Natural killer cell (primary cell): ENCODE data around the gene C10orf62. TPM values are rescaled to one million over a fixed set of nuclear protein-coding genes. Genes with fewer than 3 reads are reported as not detected.

Source experiments
- ATAC-seq, 3 donors: fragments of 150-1000 bp in 2 of 3; fragments of 200-7000 bp in 1 of 3; cut with Tn5 transposase; 1 replicate in 1 of 3; 2 replicates in 2 of 3; pipeline ENCODE4 v1.10.0; 2021; ENCODE audit warnings: mild to moderate bottlenecking in 2 of 3, moderate library complexity in 2 of 3
- DNase-seq, 2 donors: peaks; one replicate each; pipeline versions ENCODE4 v3.0.0 to v3.0.0-alpha.2; 2013 to 2021; ENCODE audit warnings: mixed read lengths in 1 of 2
- H3K27ac ChIP-seq: one replicate; pipeline ENCODE4 v1.5.1; 2013; ENCODE audit warnings: mild to moderate bottlenecking, low read length
- H3K27me3 ChIP-seq: one replicate; pipeline ENCODE4 v1.6.1; 2013; ENCODE audit warnings: low read length; ENCODE audit not compliant: control insufficient read depth, insufficient read depth
- H3K36me3 ChIP-seq: one replicate; pipeline ENCODE4 v1.6.1; 2013; ENCODE audit warnings: low read length; ENCODE audit not compliant: control insufficient read depth, insufficient read depth
- H3K4me1 ChIP-seq: one replicate; pipeline ENCODE4 v1.6.1; 2013; ENCODE audit warnings: low read length; ENCODE audit not compliant: control insufficient read depth, insufficient read depth
- H3K4me3 ChIP-seq: one replicate; pipeline ENCODE4 v1.5.1; 2013; ENCODE audit warnings: low read length
- H3K9me3 ChIP-seq: one replicate; pipeline ENCODE4 v1.6.1; 2013; ENCODE audit warnings: low read length; ENCODE audit not compliant: control insufficient read depth, insufficient read depth
- H3K27ac Mint-ChIP-seq, 2 donors: one replicate each; pipeline ENCODE4 v1.8.0; 2022; ENCODE audit warnings: mild to moderate bottlenecking in 2 of 2, mixed read lengths in 2 of 2, moderate library complexity in 1 of 2
- H3K27me3 Mint-ChIP-seq, 2 donors: one replicate each; pipeline ENCODE4 v1.8.0; 2022; ENCODE audit warnings: low read depth in 2 of 2, mixed read lengths in 2 of 2
- H3K36me3 Mint-ChIP-seq: one replicate; pipeline ENCODE4 v1.8.0; 2022; ENCODE audit warnings: mixed read lengths
- H3K4me1 Mint-ChIP-seq, 2 donors: one replicate each; pipeline ENCODE4 v1.8.0; 2022; ENCODE audit warnings: mixed read lengths in 2 of 2
- H3K4me3 Mint-ChIP-seq: one replicate; pipeline ENCODE4 v1.8.0; 2022; ENCODE audit warnings: mild to moderate bottlenecking, moderate library complexity, mixed read lengths
- H3K9me3 Mint-ChIP-seq, 2 donors: one replicate each; pipeline ENCODE4 v1.8.0; 2022; ENCODE audit warnings: mixed read lengths in 2 of 2
- CTCF ChIP-seq: fragments of 200-600 bp; IDR thresholded peaks from one replicate; pipeline ENCODE4 v1.8.0; 2022; ENCODE audit warnings: antibody characterized with exemption
- WGBS: methylation state at CpG from one replicate; pipeline ENCODE4 v1.1.7; 2013; ENCODE audit warnings: missing lambda C conversion rate; ENCODE audit not compliant: insufficient coverage; 5-methylcytosine and 5-hydroxymethylcytosine counted together
- intact Hi-C: fragments of 100-400 bp; cut with micrococcal nuclease; formaldehyde crosslinking; loops from one replicate; pipeline ENCODE4 v1.14.2; 2022
- total RNA-seq, 4 donors: library from RNA; stranded (reverse); fragments of 120-200 nt in 1 of 4; gene quantifications; one replicate each; pipeline versions ENCODE4 v1.2.3 to v1.2.4, GENCODE V29; 2013 to 2022

Gene C10orf62
- total RNA-seq, 3 donors from 2014 or later (not counting 1 experiment from before 2014, with no cell fraction given) = 0.32 TPM; not detected in 2

GRCh38 chr10:97623277-97623676 is 33.8 kb downstream of the C10orf62 start:
- Mint-ChIP-seq H3K9me3 (no peaks in the 10 kb centered on the region), H3K27me3 (no peaks in the 10 kb centered on the region), H3K27ac (no peak overlapping the region), H3K4me1 (no peaks in the 10 kb centered on the region), H3K36me3 (no peaks in the 10 kb centered on the region), H3K4me3 (no peak overlapping the region)
- ATAC-seq = no peak
- intact Hi-C loops = no loop called here
- H3K4me3 ChIP-seq = no peak overlapping the region
- H3K36me3 ChIP-seq = no peaks in the 10 kb centered on the region
- no peak overlapping the region for H3K27ac ChIP-seq
- DNase-seq = no peak
- no peak for TF ChIP-seq CTCF
- no peaks in the 10 kb centered on the region for H3K9me3 ChIP-seq
- no peaks in the 10 kb centered on the region for H3K27me3 ChIP-seq
- 88% methylated on average over 1 of the region's 1 CpG for WGBS
- no peaks in the 10 kb centered on the region for H3K4me1 ChIP-seq

- Mint-ChIP-seq H3K4me1 (peaks cover 1 to 4% of the 10 kb centered on the region in 2 donors), H3K27ac (no peak overlapping the region), H3K36me3 (no peaks in the 10 kb centered on the region), H3K27me3 (no peaks in the 10 kb centered on the region), H3K9me3 (no peaks in the 10 kb centered on the region), H3K4me3 (no peak overlapping the region)
- no peaks in the 10 kb centered on the region for H3K27me3 ChIP-seq
- H3K36me3 ChIP-seq = no peaks in the 10 kb centered on the region
- intact Hi-C loops = no loop called here
- peaks cover 2% of the 10 kb centered on the region for H3K4me1 ChIP-seq
- DNase-seq = no peak
- H3K27ac ChIP-seq = no peak overlapping the region
- WGBS = 90% methylated on average over 4 of the region's 4 CpGs
- ATAC-seq = no peak
- no peak for TF ChIP-seq CTCF
- no peak overlapping the region for H3K4me3 ChIP-seq
- no peaks in the 10 kb centered on the region for H3K9me3 ChIP-seq
Observed at GRCh38 chr10:97627731-97628130, 38.2 kb downstream of the C10orf62 start.

DNA sequence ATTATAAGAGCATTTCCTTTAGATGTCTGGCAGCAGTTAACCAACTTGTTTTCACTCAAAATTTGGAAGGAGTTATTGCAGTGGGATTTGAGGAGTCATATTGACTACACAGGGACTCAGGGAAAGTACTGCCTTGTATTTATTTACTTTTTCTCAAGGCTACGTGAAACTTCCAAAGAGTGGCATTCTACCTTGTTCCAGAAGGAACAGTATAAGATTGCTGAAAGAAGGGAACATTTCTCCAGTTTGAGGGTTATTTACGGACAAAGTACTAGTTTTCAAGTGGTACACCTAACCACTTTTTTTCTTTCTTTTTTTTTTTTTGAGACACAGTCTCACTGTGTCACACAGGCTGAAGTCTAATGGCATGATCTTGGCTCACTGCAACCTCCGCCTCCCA is 38.7 kb downstream of the C10orf62 start:
- Histone ChIP-seq H3K27ac (no peak overlapping the region), H3K36me3 (no peaks in the 10 kb centered on the region), H3K4me1 (peaks cover 6% of the 10 kb centered on the region), H3K27me3 (no peaks in the 10 kb centered on the region), H3K9me3 (no peaks in the 10 kb centered on the region), H3K4me3 (no peak overlapping the region)
- no peak for TF ChIP-seq CTCF
- intact Hi-C loops = no loop called here
- H3K27ac Mint-ChIP-seq = no peak overlapping the region
- no peak overlapping the region for H3K4me3 Mint-ChIP-seq
- ATAC-seq (no peak), DNase-seq (no peak)
- peaks cover 1 to 3% of the 10 kb centered on the region in 2 donors for H3K27me3 Mint-ChIP-seq
- no peaks in the 10 kb centered on the region for H3K9me3 Mint-ChIP-seq
- no peaks in the 10 kb centered on the region for H3K36me3 Mint-ChIP-seq
- H3K4me1 Mint-ChIP-seq = peaks cover 6 to 9% of the 10 kb centered on the region in 2 donors
- WGBS = 89% methylated on average over 3 of the region's 3 CpGs

- Histone ChIP-seq H3K9me3 (no peaks in the 10 kb centered on the region), H3K27ac (no peak overlapping the region), H3K4me3 (no peak overlapping the region), H3K36me3 (no peaks in the 10 kb centered on the region), H3K4me1 (peaks cover 12% of the 10 kb centered on the region), H3K27me3 (no peaks in the 10 kb centered on the region)
- Mint-ChIP-seq H3K36me3 (no peaks in the 10 kb centered on the region), H3K4me1 (peaks cover 14% of the 10 kb centered on the region in 2 donors), H3K27ac (no peak overlapping the region), H3K27me3 (peaks cover 4 to 7% of the 10 kb centered on the region in 2 donors), H3K9me3 (no peaks in the 10 kb centered on the region), H3K4me3 (no peak overlapping the region)
- DNase-seq (no peak), ATAC-seq (no peak)
- 84% methylated on average over 3 of the region's 5 CpGs for WGBS
- intact Hi-C loops = no loop called here
- TF ChIP-seq CTCF = no peak
Observed at GRCh38 chr10:97629289-97629688, 39.8 kb downstream of the C10orf62 start.
